GM19452 (cell line): ENCODE data around the gene MED31.
"Not testable (repeated sequence)": the region's sequence is repeated elsewhere in the genome, so short reads cannot be mapped to it uniquely, and the experiment has no call there.

Experiments used
- ATAC-seq: cut with Tn5 transposase; IDR thresholded peaks from one replicate; pipeline ENCODE4 v1.9.1; 2021; ENCODE audit not compliant: unreplicated experiment

The MED31 gene

GRCh38 chr17:6651354-6651918, at the start of gene MED31, which contains the start of gene C17orf100:
Gene MED31, minus strand, starts transcription at chr17:6651605. Its CDS starts 77 bp downstream, at chr17:6651528.
Gene C17orf100, plus strand, starts transcription at chr17:6651762. Its CDS starts 152 bp downstream, at chr17:6651914.
- peak; percentile 71 for ATAC-seq

- ATAC-seq: no peak
Observed at GRCh38 chr17:6700948-6701307, 49.5 kb upstream of the MED31 start.

GRCh38 chr17:6699997-6700947, 48.9 kb upstream of the MED31 start:
- no peak for ATAC-seq

- ATAC-seq: no peak
Observed at GRCh38 chr17:6698004-6698403, 46.6 kb upstream of the MED31 start.

GRCh38 chr17:6696906-6697305, 45.5 kb upstream of the MED31 start:
- ATAC-seq: no peak

- ATAC-seq: no peak
Observed at GRCh38 chr17:6695565-6695964, 44.2 kb upstream of the MED31 start.

- no peak for ATAC-seq
Observed at GRCh38 chr17:6695051-6695450, 43.6 kb upstream of the MED31 start.

GRCh38 chr17:6691958-6692357, 40.6 kb upstream of the MED31 start:
- ATAC-seq: not testable (repeated sequence)

GRCh38 chr17:6691546-6691945, 40.1 kb upstream of the MED31 start:
- ATAC-seq: no peak

GRCh38 chr17:6690641-6691040, 39.2 kb upstream of the MED31 start:
- ATAC-seq: no peak

- ATAC-seq: no peak
Observed at GRCh38 chr17:6688944-6689343, 37.5 kb upstream of the MED31 start.

GRCh38 chr17:6686026-6686425, 34.6 kb upstream of the MED31 start:
- no peak for ATAC-seq

- ATAC-seq: no peak
Observed at GRCh38 chr17:6684881-6685767, 33.7 kb upstream of the MED31 start.

GRCh38 chr17:6684460-6684783, 33.0 kb upstream of the MED31 start:
- no peak for ATAC-seq

GRCh38 chr17:6683730-6684459, 32.5 kb upstream of the MED31 start:
- ATAC-seq: no peak

- ATAC-seq: no peak
Observed at GRCh38 chr17:6683081-6683684, 31.8 kb upstream of the MED31 start.

GRCh38 chr17:6682339-6682738, 30.9 kb upstream of the MED31 start:
- no peak for ATAC-seq

- ATAC-seq: no peak
Observed at GRCh38 chr17:6681671-6682070, 30.3 kb upstream of the MED31 start.

- no peak for ATAC-seq
Observed at GRCh38 chr17:6681176-6681575, 29.8 kb upstream of the MED31 start.

- ATAC-seq: no peak
Observed at GRCh38 chr17:6679241-6679640, 27.8 kb upstream of the MED31 start.
